Vagina (tissue), 2 donors: ENCODE measurements around the gene CACNA2D4. TPM values are rescaled to one million over a fixed set of nuclear protein-coding genes. Genes with fewer than 3 reads are reported as not detected.

Experiments
- DNase-seq, 2 donors: peaks; one replicate each; pipeline ENCODE4 v3.0.0-alpha.2; 2017; ENCODE audit errors: extremely low spot score in 2 of 2
- H3K27ac ChIP-seq: fragments of 200-600 bp; sonication (generic); one replicate; pipeline ENCODE4 v1.5.1; 2019
- H3K27me3 ChIP-seq: fragments of 200-600 bp; sonication (generic); one replicate; pipeline ENCODE4 v1.5.1; 2019
- H3K36me3 ChIP-seq, 2 donors: fragments of 200-600 bp; sonication (generic); one replicate each; pipeline ENCODE4 v1.5.1; 2017 to 2019
- H3K4me1 ChIP-seq: fragments of 200-600 bp; sonication (generic); one replicate; pipeline ENCODE4 v1.5.1; 2019
- H3K4me3 ChIP-seq, 2 donors: fragments of 200-600 bp; sonication (generic); 1 replicate in 1 of 2; 2 replicates in 1 of 2; pipeline ENCODE4 v1.5.1; 2016 to 2019
- H3K9me3 ChIP-seq: fragments of 200-600 bp; sonication (generic); one replicate; pipeline ENCODE4 v1.5.1; 2019
- POLR2A ChIP-seq, 2 donors: fragments of 450-650 bp; IDR thresholded peaks; one replicate each; pipeline ENCODE4 v1.6.1; 2017; ENCODE audit warnings: antibody characterized with exemption in 2 of 2, mild to moderate bottlenecking in 2 of 2, moderate library complexity in 2 of 2
- POLR2AphosphoS5 ChIP-seq, 2 donors: sonication (generic); formaldehyde crosslinking; IDR thresholded peaks; one replicate each; pipeline ENCODE4 v1.9.0; 2017; ENCODE audit warnings: antibody characterized with exemption in 2 of 2, mild to moderate bottlenecking in 2 of 2, low read depth in 1 of 2; ENCODE audit not compliant: insufficient read depth in 1 of 2
- intact Hi-C: fragments of 100-400 bp; cut with DNase I; formaldehyde crosslinking; loops from one replicate; pipeline ENCODE4 v1.15.1; 2023
- total RNA-seq: library from RNA; depleted of rRNA; stranded (reverse); fragments of >200 nt; gene quantifications from one replicate; pipeline ENCODE4 v1.2.3, GENCODE V29; 2016
- TF ChIP-seq, protein P1 (sequence below), 3 experiments: fragments of 450-650 bp in 2 of 3; fragments of 200-600 bp in 1 of 3; sonication (generic) in 1 of 3; IDR thresholded peaks; one replicate each; pipeline ENCODE4 v1.5.1; 2017 to 2019; ENCODE audit warnings: antibody characterized with exemption in 3 of 3, mild to moderate bottlenecking in 2 of 3, moderate library complexity in 2 of 3

CACNA2D4 gene
- total RNA-seq, 1 donor from 2014 or later = 2.2 TPM

GRCh38 chr12:1870998-1871917 is 47.2 kb downstream of the CACNA2D4 start:
- DNase-seq = peak; percentile 42 to 61
- no peak overlapping the region for H3K4me3 ChIP-seq
- no peak overlapping the region for H3K27ac ChIP-seq
- H3K36me3 ChIP-seq = no peaks in the 10 kb centered on the region
- TF ChIP-seq, protein P1, sequence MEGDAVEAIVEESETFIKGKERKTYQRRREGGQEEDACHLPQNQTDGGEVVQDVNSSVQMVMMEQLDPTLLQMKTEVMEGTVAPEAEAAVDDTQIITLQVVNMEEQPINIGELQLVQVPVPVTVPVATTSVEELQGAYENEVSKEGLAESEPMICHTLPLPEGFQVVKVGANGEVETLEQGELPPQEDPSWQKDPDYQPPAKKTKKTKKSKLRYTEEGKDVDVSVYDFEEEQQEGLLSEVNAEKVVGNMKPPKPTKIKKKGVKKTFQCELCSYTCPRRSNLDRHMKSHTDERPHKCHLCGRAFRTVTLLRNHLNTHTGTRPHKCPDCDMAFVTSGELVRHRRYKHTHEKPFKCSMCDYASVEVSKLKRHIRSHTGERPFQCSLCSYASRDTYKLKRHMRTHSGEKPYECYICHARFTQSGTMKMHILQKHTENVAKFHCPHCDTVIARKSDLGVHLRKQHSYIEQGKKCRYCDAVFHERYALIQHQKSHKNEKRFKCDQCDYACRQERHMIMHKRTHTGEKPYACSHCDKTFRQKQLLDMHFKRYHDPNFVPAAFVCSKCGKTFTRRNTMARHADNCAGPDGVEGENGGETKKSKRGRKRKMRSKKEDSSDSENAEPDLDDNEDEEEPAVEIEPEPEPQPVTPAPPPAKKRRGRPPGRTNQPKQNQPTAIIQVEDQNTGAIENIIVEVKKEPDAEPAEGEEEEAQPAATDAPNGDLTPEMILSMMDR (IDR thresholded peaks at IDR 0.05) = no peak
- TF ChIP-seq POLR2A (IDR thresholded peaks at IDR 0.05) (no peak), POLR2AphosphoS5 (IDR thresholded peaks at IDR 0.05; ENCODE audit: insufficient read depth in 1 of 2, low read depth in 1 of 2) (no peak)
- no peaks in the 10 kb centered on the region for H3K9me3 ChIP-seq
- no peaks in the 10 kb centered on the region for H3K4me1 ChIP-seq
- intact Hi-C loops = no loop called here
- no peaks in the 10 kb centered on the region for H3K27me3 ChIP-seq

DNA sequence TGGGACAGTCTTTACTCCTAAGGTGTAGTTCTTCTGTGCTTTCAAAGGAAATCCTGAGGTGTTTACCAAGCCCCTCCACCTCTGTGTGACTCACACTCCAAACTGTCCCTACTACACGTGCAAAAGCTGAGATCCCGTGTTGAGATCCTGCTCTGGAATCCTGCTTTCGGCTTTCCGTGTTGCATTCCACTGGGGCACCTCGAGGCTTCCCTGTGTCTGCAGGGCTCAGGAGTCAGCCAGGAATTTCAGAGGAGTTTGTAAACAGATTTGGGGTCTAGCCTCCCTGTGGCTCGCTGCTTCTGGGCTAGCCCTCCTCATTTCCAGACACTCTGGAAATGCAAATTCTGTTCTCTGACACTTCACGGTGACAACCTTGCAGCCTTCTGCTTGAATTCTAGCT is 48.4 kb downstream of the CACNA2D4 start:
- Histone ChIP-seq H3K9me3 (no peaks in the 10 kb centered on the region), H3K4me3 (no peak overlapping the region), H3K36me3 (no peaks in the 10 kb centered on the region), H3K27me3 (no peaks in the 10 kb centered on the region), H3K27ac (no peak overlapping the region), H3K4me1 (no peaks in the 10 kb centered on the region)
- intact Hi-C loops = no loop called here
- peak; percentile 28 to 58 for DNase-seq
- TF ChIP-seq POLR2A (IDR thresholded peaks at IDR 0.05) (no peak), POLR2AphosphoS5 (IDR thresholded peaks at IDR 0.05; ENCODE audit: insufficient read depth in 1 of 2, low read depth in 1 of 2) (no peak)
- TF ChIP-seq, protein P1 (IDR thresholded peaks at IDR 0.05) = no peak

- Histone ChIP-seq H3K4me3 (no peak overlapping the region), H3K27me3 (no peaks in the 10 kb centered on the region), H3K9me3 (no peaks in the 10 kb centered on the region), H3K36me3 (no peaks in the 10 kb centered on the region), H3K4me1 (no peaks in the 10 kb centered on the region), H3K27ac (no peak overlapping the region)
- DNase-seq = peak in 1 of 2 donors; percentile 74
- TF ChIP-seq POLR2A (IDR thresholded peaks at IDR 0.05) (no peak), POLR2AphosphoS5 (IDR thresholded peaks at IDR 0.05; ENCODE audit: insufficient read depth in 1 of 2, low read depth in 1 of 2) (no peak)
- TF ChIP-seq, protein P1 (IDR thresholded peaks at IDR 0.05) = no peak
- intact Hi-C loops = no loop called here
Measured at GRCh38 chr12:1869145-1869544, 49.3 kb downstream of the CACNA2D4 start.

- TF ChIP-seq POLR2AphosphoS5 (IDR thresholded peaks at IDR 0.05; ENCODE audit: insufficient read depth in 1 of 2, low read depth in 1 of 2) (no peak), POLR2A (IDR thresholded peaks at IDR 0.05) (no peak)
- TF ChIP-seq, protein P1 (IDR thresholded peaks at IDR 0.05) = no peak
- no peak overlapping the region for H3K27ac ChIP-seq
- H3K36me3 ChIP-seq = no peaks in the 10 kb centered on the region
- H3K27me3 ChIP-seq = no peaks in the 10 kb centered on the region
- DNase-seq = no peak
- H3K4me1 ChIP-seq = no peaks in the 10 kb centered on the region
- H3K9me3 ChIP-seq = no peaks in the 10 kb centered on the region
- no peak overlapping the region for H3K4me3 ChIP-seq
- intact Hi-C loops = no loop called here
Measured at GRCh38 chr12:1865284-1865866, 53.1 kb downstream of the CACNA2D4 start.

DNA sequence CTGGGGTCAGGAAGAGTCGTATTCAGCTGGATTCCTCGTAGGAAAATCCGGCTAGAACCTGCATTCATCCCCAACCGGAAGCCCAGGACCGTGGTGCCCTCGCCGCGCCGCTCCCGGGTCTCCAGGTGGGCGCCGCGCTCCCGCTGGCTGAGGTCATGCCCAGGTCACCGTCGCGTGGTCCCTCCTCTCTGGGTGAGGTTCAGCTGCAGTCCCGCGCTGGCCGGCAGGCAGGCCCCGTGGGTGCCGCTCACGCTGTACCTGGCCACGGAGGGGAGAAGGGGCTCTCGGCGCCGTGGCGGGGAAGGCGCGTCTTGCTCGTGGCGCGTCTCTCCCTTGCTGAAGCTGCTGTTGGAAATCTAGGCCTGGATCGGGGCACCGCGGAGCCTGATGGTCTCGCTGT is 53.6 kb downstream of the CACNA2D4 start:
- Histone ChIP-seq H3K27me3 (no peaks in the 10 kb centered on the region), H3K4me3 (no peak overlapping the region), H3K27ac (no peak overlapping the region), H3K9me3 (no peaks in the 10 kb centered on the region), H3K4me1 (no peaks in the 10 kb centered on the region), H3K36me3 (no peaks in the 10 kb centered on the region)
- no peak for DNase-seq
- intact Hi-C loops = no loop called here
- no peak for TF ChIP-seq POLR2AphosphoS5 (IDR thresholded peaks at IDR 0.05; ENCODE audit: insufficient read depth in 1 of 2, low read depth in 1 of 2)
- TF ChIP-seq, protein P1 (IDR thresholded peaks at IDR 0.05) = no peak
- TF ChIP-seq POLR2A (IDR thresholded peaks at IDR 0.05) = no peak
